ENCODE measurements around the gene DSPP. TPM values are rescaled to one million over a fixed set of nuclear protein-coding genes. Genes with fewer than 3 reads are reported as not detected.

Gene DSPP
- polyA plus RNA-seq, 4 donors: not detected

DNA sequence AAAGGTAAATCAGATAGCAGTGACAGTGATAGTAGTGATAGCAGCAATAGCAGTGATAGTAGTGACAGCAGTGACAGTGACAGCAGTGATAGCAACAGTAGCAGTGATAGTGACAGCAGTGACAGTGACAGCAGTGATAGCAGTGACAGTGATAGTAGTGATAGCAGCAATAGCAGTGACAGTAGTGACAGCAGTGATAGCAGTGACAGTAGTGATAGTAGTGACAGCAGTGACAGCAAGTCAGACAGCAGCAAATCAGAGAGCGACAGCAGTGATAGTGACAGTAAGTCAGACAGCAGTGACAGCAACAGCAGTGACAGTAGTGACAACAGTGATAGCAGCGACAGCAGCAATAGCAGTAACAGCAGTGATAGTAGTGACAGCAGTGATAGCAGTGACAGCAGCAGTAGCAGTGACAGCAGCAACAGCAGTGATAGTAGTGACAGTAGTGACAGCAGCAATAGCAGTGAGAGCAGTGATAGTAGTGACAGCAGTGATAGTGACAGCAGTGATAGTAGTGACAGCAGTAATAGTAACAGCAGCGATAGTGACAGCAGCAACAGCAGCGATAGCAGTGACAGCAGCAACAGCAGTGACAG is 6.1 kb downstream of the DSPP start:
- WGBS, 3 donors: 87 to 97% (median 96%) methylated on average over 4 of the region's 4 CpGs
- Histone ChIP-seq H3K27me3 (ENCODE audit: control insufficient read depth in 3 of 3, insufficient read depth in 3 of 3, low read length in 3 of 3) (peaks cover 0 to 3% (median 0%) of the 10 kb centered on the region in 3 donors), H3K4me3 (ENCODE audit: low read depth in 1 of 3, low read length in 3 of 3) (no peak overlapping the region), H3K27ac (ENCODE audit: low read depth in 1 of 3, low read length in 2 of 3) (no peak overlapping the region), H3K4me1 (ENCODE audit: control insufficient read depth in 3 of 3, insufficient read depth in 2 of 3, low read depth in 1 of 3, low read length in 2 of 3) (no peaks in the 10 kb centered on the region), H3K9me3 (ENCODE audit: control insufficient read depth in 2 of 2, insufficient read depth in 1 of 2, low read depth in 1 of 2, low read length in 1 of 2) (no peaks in the 10 kb centered on the region), H3K36me3 (ENCODE audit: control insufficient read depth in 3 of 3, insufficient read depth in 2 of 3, low read depth in 1 of 3, low read length in 3 of 3) (no peaks in the 10 kb centered on the region)
- DNase-seq: no peak
- FAIRE-seq: no peak

GRCh38 chr4:87616268-87616667 is 7.9 kb downstream of the DSPP start:
- H3K4me3 ChIP-seq (ENCODE audit: low read depth in 1 of 3, low read length in 3 of 3): no peak overlapping the region
- no peak for DNase-seq
- H3K4me1 ChIP-seq (ENCODE audit: control insufficient read depth in 3 of 3, insufficient read depth in 2 of 3, low read depth in 1 of 3, low read length in 2 of 3): no peaks in the 10 kb centered on the region
- 71 to 76% (median 75%) methylated on average over 9 of the region's 9 CpGs for WGBS, 3 donors
- no peak overlapping the region for H3K27ac ChIP-seq (ENCODE audit: low read depth in 1 of 3, low read length in 2 of 3)
- FAIRE-seq: no peak
- peaks cover 0 to 3% (median 0%) of the 10 kb centered on the region in 3 donors for H3K27me3 ChIP-seq (ENCODE audit: control insufficient read depth in 3 of 3, insufficient read depth in 3 of 3, low read length in 3 of 3)
- H3K36me3 ChIP-seq (ENCODE audit: control insufficient read depth in 3 of 3, insufficient read depth in 2 of 3, low read depth in 1 of 3, low read length in 3 of 3): no peaks in the 10 kb centered on the region
- no peaks in the 10 kb centered on the region for H3K9me3 ChIP-seq (ENCODE audit: control insufficient read depth in 2 of 2, insufficient read depth in 1 of 2, low read depth in 1 of 2, low read length in 1 of 2)

DNA sequence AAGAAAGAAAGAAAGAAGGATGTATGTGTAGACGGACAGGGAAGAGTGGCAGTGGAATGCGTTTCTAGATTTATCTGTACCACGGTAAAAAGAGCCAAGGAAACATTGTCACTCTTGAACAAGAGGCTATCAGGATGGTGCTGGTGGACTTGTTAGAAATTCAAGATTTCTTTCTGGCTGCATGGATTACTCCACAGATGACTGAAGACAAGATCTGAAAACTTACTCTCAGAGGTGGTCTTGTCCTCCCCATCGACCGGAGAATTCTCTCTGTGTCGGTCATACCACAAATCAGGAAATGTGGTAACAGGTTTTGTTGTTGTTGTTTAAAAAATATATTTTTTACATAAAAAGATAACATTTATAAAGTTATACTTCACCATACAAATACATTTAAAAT is 11.8 kb downstream of the DSPP start:
- H3K27ac ChIP-seq (ENCODE audit: low read depth in 1 of 3, low read length in 2 of 3): peak overlapping the region in 1 of 3 donors; percentile 61
- WGBS, 3 donors: 78 to 92% (median 88%) methylated on average over 6 of the region's 6 CpGs
- H3K4me1 ChIP-seq (ENCODE audit: control insufficient read depth in 3 of 3, insufficient read depth in 2 of 3, low read depth in 1 of 3, low read length in 2 of 3): no peaks in the 10 kb centered on the region
- no peak for FAIRE-seq
- peaks cover 0 to 3% (median 0%) of the 10 kb centered on the region in 3 donors for H3K27me3 ChIP-seq (ENCODE audit: control insufficient read depth in 3 of 3, insufficient read depth in 3 of 3, low read length in 3 of 3)
- H3K4me3 ChIP-seq (ENCODE audit: low read depth in 1 of 3, low read length in 3 of 3): no peak overlapping the region
- no peaks in the 10 kb centered on the region for H3K36me3 ChIP-seq (ENCODE audit: control insufficient read depth in 3 of 3, insufficient read depth in 2 of 3, low read depth in 1 of 3, low read length in 3 of 3)
- H3K9me3 ChIP-seq (ENCODE audit: control insufficient read depth in 2 of 2, insufficient read depth in 1 of 2, low read depth in 1 of 2, low read length in 1 of 2): no peaks in the 10 kb centered on the region
- no peak for DNase-seq

DNA sequence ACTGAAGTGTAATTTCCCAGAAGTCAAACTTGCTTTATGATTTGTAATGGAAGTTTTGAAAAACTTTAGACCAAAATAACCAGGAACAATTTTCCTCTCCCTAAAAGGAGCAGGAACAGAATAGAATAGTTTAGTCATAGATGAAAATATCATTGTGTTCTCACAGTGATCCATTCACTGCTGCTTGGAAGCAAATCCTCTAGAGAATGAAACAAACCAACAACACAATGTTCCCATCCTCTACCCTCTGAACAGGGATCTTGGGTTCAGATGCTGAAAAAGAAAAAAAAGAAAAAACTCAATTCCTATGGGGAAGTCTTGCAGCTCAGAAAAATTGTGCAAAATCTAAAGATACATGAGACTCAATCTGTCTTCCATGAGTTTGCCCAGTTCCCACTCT is 12.2 kb downstream of the DSPP start:
- H3K27ac ChIP-seq (ENCODE audit: low read depth in 1 of 3, low read length in 2 of 3): no peak overlapping the region
- DNase-seq (no peak), FAIRE-seq (no peak)

DNA sequence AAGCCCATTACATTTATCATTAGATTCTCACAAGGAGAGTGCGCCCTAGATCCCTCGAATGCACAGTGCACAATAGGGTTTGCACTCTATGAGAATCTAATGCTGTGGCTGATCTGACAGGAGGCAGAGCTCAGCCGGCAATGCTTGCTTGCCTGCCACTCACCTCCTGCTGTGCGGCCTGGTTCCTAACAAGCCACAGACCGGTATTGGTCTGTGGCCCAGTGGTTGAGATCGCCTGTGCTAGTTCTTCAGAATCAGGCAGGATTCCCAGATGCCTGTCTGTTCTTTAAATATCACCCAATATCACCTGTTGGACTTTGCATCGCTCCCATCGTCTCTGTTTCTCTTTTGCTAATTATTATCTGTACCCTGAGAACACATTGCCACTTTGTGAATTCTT is 14.0 kb downstream of the DSPP start:
- peaks cover 0 to 3% (median 0%) of the 10 kb centered on the region in 3 donors for H3K27me3 ChIP-seq (ENCODE audit: control insufficient read depth in 3 of 3, insufficient read depth in 3 of 3, low read length in 3 of 3)
- DNase-seq (no peak), FAIRE-seq (no peak)
- H3K36me3 ChIP-seq (ENCODE audit: control insufficient read depth in 3 of 3, insufficient read depth in 2 of 3, low read depth in 1 of 3, low read length in 3 of 3): no peaks in the 10 kb centered on the region
- H3K4me3 ChIP-seq (ENCODE audit: low read depth in 1 of 3, low read length in 3 of 3): no peak overlapping the region
- no peak overlapping the region for H3K27ac ChIP-seq (ENCODE audit: low read depth in 1 of 3, low read length in 2 of 3)
- no peaks in the 10 kb centered on the region for H3K9me3 ChIP-seq (ENCODE audit: control insufficient read depth in 2 of 2, insufficient read depth in 1 of 2, low read depth in 1 of 2, low read length in 1 of 2)
- H3K4me1 ChIP-seq (ENCODE audit: control insufficient read depth in 3 of 3, insufficient read depth in 2 of 3, low read depth in 1 of 3, low read length in 2 of 3): no peaks in the 10 kb centered on the region
- WGBS, 3 donors: 50 to 73% (median 67%) methylated on average over 8 of the region's 8 CpGs

More for the DNA sequence above, 12.2 kb downstream of the DSPP start:
- no peaks in the 10 kb centered on the region for H3K36me3 ChIP-seq (ENCODE audit: control insufficient read depth in 3 of 3, insufficient read depth in 2 of 3, low read depth in 1 of 3, low read length in 3 of 3)
- no peaks in the 10 kb centered on the region for H3K9me3 ChIP-seq (ENCODE audit: control insufficient read depth in 2 of 2, insufficient read depth in 1 of 2, low read depth in 1 of 2, low read length in 1 of 2)
- no peak overlapping the region for H3K4me3 ChIP-seq (ENCODE audit: low read depth in 1 of 3, low read length in 3 of 3)
- H3K27me3 ChIP-seq (ENCODE audit: control insufficient read depth in 3 of 3, insufficient read depth in 3 of 3, low read length in 3 of 3): peaks cover 0 to 3% (median 0%) of the 10 kb centered on the region in 3 donors
- H3K4me1 ChIP-seq (ENCODE audit: control insufficient read depth in 3 of 3, insufficient read depth in 2 of 3, low read depth in 1 of 3, low read length in 2 of 3): no peaks in the 10 kb centered on the region

GRCh38 chr4:87624698-87625097 is 16.4 kb downstream of the DSPP start:
- Histone ChIP-seq H3K36me3 (ENCODE audit: control insufficient read depth in 3 of 3, insufficient read depth in 2 of 3, low read depth in 1 of 3, low read length in 3 of 3) (no peaks in the 10 kb centered on the region), H3K27me3 (ENCODE audit: control insufficient read depth in 3 of 3, insufficient read depth in 3 of 3, low read length in 3 of 3) (no peaks in the 10 kb centered on the region), H3K4me1 (ENCODE audit: control insufficient read depth in 3 of 3, insufficient read depth in 2 of 3, low read depth in 1 of 3, low read length in 2 of 3) (no peaks in the 10 kb centered on the region), H3K4me3 (ENCODE audit: low read depth in 1 of 3, low read length in 3 of 3) (no peak overlapping the region), H3K27ac (ENCODE audit: low read depth in 1 of 3, low read length in 2 of 3) (no peak overlapping the region), H3K9me3 (ENCODE audit: control insufficient read depth in 2 of 2, insufficient read depth in 1 of 2, low read depth in 1 of 2, low read length in 1 of 2) (no peaks in the 10 kb centered on the region)
- FAIRE-seq (no peak), DNase-seq (no peak)
- 48 to 65% (median 53%) methylated on average over 2 of the region's 2 CpGs for WGBS, 3 donors

DNA sequence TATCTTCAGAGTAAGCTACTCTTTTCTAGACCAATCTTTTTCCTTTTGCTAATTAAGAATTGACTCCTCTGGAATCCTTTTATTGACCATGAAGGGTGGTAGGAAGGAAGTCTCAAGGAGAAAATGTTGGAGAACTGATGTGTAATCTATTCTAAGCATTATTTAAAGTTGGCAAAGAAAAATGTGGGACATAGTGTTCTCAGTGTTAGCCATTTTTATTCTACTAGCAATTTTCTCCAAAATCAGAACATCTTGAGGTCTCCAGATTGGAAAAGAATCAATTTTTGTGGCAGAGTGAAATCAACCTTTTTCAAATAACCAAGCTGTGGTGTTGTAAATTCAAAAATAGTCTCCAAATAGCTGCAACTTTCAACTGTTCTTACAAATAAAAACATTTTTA is 23.3 kb downstream of the DSPP start:
- Histone ChIP-seq H3K4me1 (ENCODE audit: control insufficient read depth in 3 of 3, insufficient read depth in 2 of 3, low read depth in 1 of 3, low read length in 2 of 3) (no peaks in the 10 kb centered on the region), H3K27me3 (ENCODE audit: control insufficient read depth in 3 of 3, insufficient read depth in 3 of 3, low read length in 3 of 3) (no peaks in the 10 kb centered on the region), H3K36me3 (ENCODE audit: control insufficient read depth in 3 of 3, insufficient read depth in 2 of 3, low read depth in 1 of 3, low read length in 3 of 3) (no peaks in the 10 kb centered on the region), H3K9me3 (ENCODE audit: control insufficient read depth in 2 of 2, insufficient read depth in 1 of 2, low read depth in 1 of 2, low read length in 1 of 2) (no peaks in the 10 kb centered on the region), H3K27ac (ENCODE audit: low read depth in 1 of 3, low read length in 2 of 3) (no peak overlapping the region), H3K4me3 (ENCODE audit: low read depth in 1 of 3, low read length in 3 of 3) (no peak overlapping the region)
- DNase-seq: no peak
- FAIRE-seq: no peak

DNA sequence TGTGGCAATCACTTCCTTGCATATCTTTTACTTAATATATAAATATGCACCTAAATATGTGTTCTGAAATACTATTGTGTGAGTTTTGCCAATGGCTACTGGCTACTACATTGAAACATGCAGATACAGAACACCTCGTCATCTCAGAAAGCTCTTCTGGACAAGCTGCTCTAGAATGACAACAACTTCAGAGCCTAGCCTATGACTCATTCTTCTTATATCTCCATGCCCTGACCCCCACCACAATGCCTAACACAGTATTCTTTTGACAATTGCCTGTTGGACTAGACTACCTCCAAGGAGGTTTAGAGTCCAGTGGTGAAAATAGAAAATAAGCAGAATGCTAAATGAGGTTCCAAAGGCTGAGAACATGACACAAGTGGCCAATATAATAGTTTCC is 24.1 kb downstream of the DSPP start:
- no peaks in the 10 kb centered on the region for H3K9me3 ChIP-seq (ENCODE audit: control insufficient read depth in 2 of 2, insufficient read depth in 1 of 2, low read depth in 1 of 2, low read length in 1 of 2)
- 71 to 74% (median 72%) methylated on average over 1 of the region's 1 CpG for WGBS, 3 donors
- no peaks in the 10 kb centered on the region for H3K27me3 ChIP-seq (ENCODE audit: control insufficient read depth in 3 of 3, insufficient read depth in 3 of 3, low read length in 3 of 3)
- H3K36me3 ChIP-seq (ENCODE audit: control insufficient read depth in 3 of 3, insufficient read depth in 2 of 3, low read depth in 1 of 3, low read length in 3 of 3): no peaks in the 10 kb centered on the region
- no peaks in the 10 kb centered on the region for H3K4me1 ChIP-seq (ENCODE audit: control insufficient read depth in 3 of 3, insufficient read depth in 2 of 3, low read depth in 1 of 3, low read length in 2 of 3)
- no peak for DNase-seq
- H3K27ac ChIP-seq (ENCODE audit: low read depth in 1 of 3, low read length in 2 of 3): no peak overlapping the region
- no peak overlapping the region for H3K4me3 ChIP-seq (ENCODE audit: low read depth in 1 of 3, low read length in 3 of 3)
- FAIRE-seq: no peak

- H3K27me3 ChIP-seq (ENCODE audit: control insufficient read depth in 3 of 3, insufficient read depth in 3 of 3, low read length in 3 of 3): no peaks in the 10 kb centered on the region
- H3K4me1 ChIP-seq (ENCODE audit: control insufficient read depth in 3 of 3, insufficient read depth in 2 of 3, low read depth in 1 of 3, low read length in 2 of 3): no peaks in the 10 kb centered on the region
- no peak overlapping the region for H3K4me3 ChIP-seq (ENCODE audit: low read depth in 1 of 3, low read length in 3 of 3)
- WGBS, 3 donors: 34 to 45% (median 38%) methylated on average over 2 of the region's 2 CpGs
- no peak for FAIRE-seq
- DNase-seq: peak in 1 of 2 donors; percentile 18
- no peaks in the 10 kb centered on the region for H3K36me3 ChIP-seq (ENCODE audit: control insufficient read depth in 3 of 3, insufficient read depth in 2 of 3, low read depth in 1 of 3, low read length in 3 of 3)
- H3K27ac ChIP-seq (ENCODE audit: low read depth in 1 of 3, low read length in 2 of 3): no peak overlapping the region
- H3K9me3 ChIP-seq (ENCODE audit: control insufficient read depth in 2 of 2, insufficient read depth in 1 of 2, low read depth in 1 of 2, low read length in 1 of 2): no peaks in the 10 kb centered on the region
These were observed 24.9 kb downstream of the DSPP start for GRCh38 chr4:87633243-87633642.
